Adrenal gland (tissue), 19 donors: ENCODE results near the gene PRICKLE4. TPM values are rescaled to one million over a fixed set of nuclear protein-coding genes. Genes with fewer than 3 reads are reported as not detected.

Source experiments
- DNase-seq, 7 donors: peaks; one replicate each; pipeline ENCODE4 v3.0.0-alpha.2; 2019 to 2020
- H3K27ac ChIP-seq, 5 donors: fragments of 200-600 bp; sonication (generic) in 4 of 5; 1 replicate in 3 of 5; 2 replicates in 2 of 5; pipeline versions ENCODE4 v1.5.1 to v1.8.0; 2016 to 2020; ENCODE audit warnings: mild to moderate bottlenecking in 1 of 5
- H3K27me3 ChIP-seq: fragments of 200-600 bp; 2 replicates; pipeline ENCODE4 v1.8.0; 2021
- H3K36me3 ChIP-seq, 2 donors: fragments of 200-600 bp; replicated peaks in 1 of 2; 1 replicate in 1 of 2; 2 replicates in 1 of 2; pipeline versions ENCODE4 v1.5.1 to v1.8.0; 2018 to 2022
- H3K4me1 ChIP-seq, 2 donors: fragments of 200-600 bp; replicated peaks in 1 of 2; 1 replicate in 1 of 2; 2 replicates in 1 of 2; pipeline versions ENCODE4 v1.5.1 to v1.8.0; 2018 to 2021
- H3K4me3 ChIP-seq, 4 donors: fragments of 200-600 bp; sonication (generic) in 3 of 4; one replicate each; pipeline ENCODE4 v1.5.1; 2016 to 2018
- H3K9me3 ChIP-seq, 3 donors: fragments of 200-600 bp; sonication (generic) in 1 of 3; replicated peaks in 1 of 3; 1 replicate in 2 of 3; 2 replicates in 1 of 3; pipeline versions ENCODE4 v1.5.1 to v1.8.0; 2016 to 2021
- POLR2A ChIP-seq, 2 donors: fragments of 450-650 bp; IDR thresholded peaks; one replicate each; pipeline ENCODE4 v1.6.1; 2017; ENCODE audit warnings: antibody characterized with exemption in 2 of 2, mild to moderate bottlenecking in 2 of 2, moderate library complexity in 1 of 2
- WGBS, 4 donors: extraction: QIAGEN DNeasy Blood & Tissue Kit in 2 of 4; methylation state at CpG; one replicate each; pipeline versions ENCODE4 v1.1.5 to v1.1.7; 2013 to 2017; 5-methylcytosine and 5-hydroxymethylcytosine counted together
- intact Hi-C, 2 donors: fragments of 100-400 bp; cut with DNase I; formaldehyde crosslinking; loops; one replicate each; pipeline versions ENCODE4 v1.14.1 to v1.15.0; 2022 to 2023
- long read RNA-seq, 10 donors: library from polyadenylated mRNA in 3 of 10; unstranded in 2 of 10; stranded (forward) in 1 of 10; transcript quantifications; one replicate each; pipeline ENCODE4 v2.0.0 and lab custom pipeline, GENCODE V29; 2021 to 2026
- polyA plus RNA-seq, 3 donors: library from polyadenylated mRNA; stranded (reverse); fragments of 200-250 nt in 2 of 3; fragments of 350-450 nt in 1 of 3; fragmentation: Illumina TruSeq in 1 of 3; extraction: RNeasy Lipid Tissue Mini Kit (QIAGEN cat#74804) in 1 of 3; gene quantifications; one replicate each; pipeline ENCODE4 v1.2.3, GENCODE V29; 2013 to 2014
- total RNA-seq, 9 donors: library from RNA; depleted of rRNA in 4 of 9; stranded (reverse); fragments of >200 nt in 4 of 9; fragments of 120-200 nt in 1 of 9; fragmentation: NEBNext Ultra II Directional in 1 of 9; extraction: Animal tissue kit (Norgen Biotek cat#: 25700) in 1 of 9; gene quantifications; one replicate each; pipeline versions ENCODE4 v1.1.0 to v1.2.4, GENCODE V29; 2013 to 2023
- TF ChIP-seq, protein P1 (sequence below), 6 experiments: fragments of 450-650 bp in 4 of 6; fragments of 200-600 bp in 2 of 6; sonication (generic) in 1 of 6; IDR thresholded peaks; 1 replicate in 5 of 6; 2 replicates in 1 of 6; pipeline versions ENCODE4 v1.5.1 to v1.8.0; 2016 to 2021; ENCODE audit warnings: antibody characterized with exemption in 6 of 6, mild to moderate bottlenecking in 2 of 6, moderate library complexity in 1 of 6
- donor health status: healthy with polysubstance abuse.
- donor health status: Bipolar disorder and iron deficiency.
- donor health status: DM: yes; HTN: yes; CAD: no.
- donor health status: DM: no; HTN: no; CAD: no.
- donor health status: DM: no; HTN: no; CAD: no.
- donor health status: DM: yes; HTN: yes; CAD: no.

Gene PRICKLE4, protein sequence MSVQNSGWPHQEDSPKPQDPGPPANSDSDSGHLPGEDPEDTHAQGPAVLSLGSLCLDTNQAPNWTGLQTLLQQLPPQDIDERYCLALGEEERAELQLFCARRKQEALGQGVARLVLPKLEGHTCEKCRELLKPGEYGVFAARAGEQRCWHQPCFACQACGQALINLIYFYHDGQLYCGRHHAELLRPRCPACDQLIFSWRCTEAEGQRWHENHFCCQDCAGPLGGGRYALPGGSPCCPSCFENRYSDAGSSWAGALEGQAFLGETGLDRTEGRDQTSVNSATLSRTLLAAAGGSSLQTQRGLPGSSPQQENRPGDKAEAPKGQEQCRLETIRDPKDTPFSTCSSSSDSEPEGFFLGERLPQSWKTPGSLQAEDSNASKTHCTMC
- total RNA-seq: 1 to 10 TPM in 6 of 9 donors, under 1 TPM in 2, not detected in 1; 0.28 to 7.1 (median 3.8) TPM
- 1 to 10 TPM in 2 of 3 donors, not detected in 1; 3.6 to 5.3 TPM for polyA plus RNA-seq
- long read RNA-seq, donor 1: 0 reads
- long read RNA-seq, donor 2: 0 reads
- long read RNA-seq, donor 3: 0 reads
- long read RNA-seq, donor 4: 0 reads
- long read RNA-seq, donor 5: 0 reads
- long read RNA-seq, donor 6: 0 reads
- long read RNA-seq, donor 7: 0 reads
- long read RNA-seq, donor 8: 0 reads
- long read RNA-seq, donor 9: 0 reads
- long read RNA-seq, donor 10: 0 reads

DNA sequence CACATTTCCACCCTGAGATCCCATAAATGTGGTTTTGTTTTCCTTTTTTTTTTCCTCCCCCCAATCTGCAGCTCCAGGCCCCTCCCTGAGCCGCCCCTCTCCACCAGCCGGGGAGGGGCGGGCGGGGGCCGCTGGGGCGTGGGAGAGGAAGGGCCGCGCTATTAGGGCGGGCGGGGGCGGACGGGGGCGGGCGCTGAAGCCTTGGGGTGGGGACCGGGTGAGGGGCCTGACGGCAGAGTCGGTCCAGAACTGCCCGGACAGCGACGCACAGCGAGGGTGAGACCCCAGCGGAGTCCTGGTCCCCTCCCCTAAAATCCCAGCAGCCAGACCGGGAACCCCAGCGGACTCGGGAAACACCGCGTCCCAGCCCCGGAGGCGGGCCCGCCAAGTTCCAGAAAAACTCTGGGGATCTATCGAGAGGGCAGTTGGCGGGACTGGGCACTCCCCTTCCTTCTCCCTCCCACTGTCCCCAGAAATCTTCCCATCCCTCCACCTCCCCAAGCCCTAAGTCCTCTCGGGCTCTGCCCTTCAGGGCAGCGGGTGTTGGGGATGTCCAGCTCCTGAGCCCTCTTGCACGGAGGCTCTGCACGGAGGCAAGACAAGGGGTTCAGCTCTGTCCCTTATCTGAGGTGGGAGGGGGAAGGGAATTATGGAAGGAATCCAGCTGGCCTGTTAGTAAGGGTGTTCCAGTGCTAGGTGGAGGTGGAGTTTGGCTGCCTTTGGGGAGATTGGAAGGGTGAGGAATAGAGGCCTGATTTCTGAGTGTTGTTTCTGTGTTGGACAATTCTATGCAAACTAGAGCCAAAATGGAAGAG, at the start of gene PRICKLE4:
TSS of gene PRICKLE4 (plus strand) at position 232 of the 815 bp plus-strand sequence. CDS start 2,692 bp downstream, outside the sequence.
- 1 to 2% (median 1%) methylated on average over 25 to 36 of the region's 36 CpGs for WGBS, 4 donors
- Histone ChIP-seq H3K27ac (peak within 1 kb of the TSS; percentile 14 to 80 (median 73)), H3K4me3 (peak within 1 kb of the TSS in 3 of 4 donors; percentile 21 to 82 (median 75)), H3K9me3 (no peaks in the 10 kb centered on the region), H3K27me3 (no peaks in the 10 kb centered on the region), H3K4me1 (peaks cover 22 to 28% of the 10 kb centered on the region in 2 donors), H3K36me3 (peaks cover 0 to 2% of the 10 kb centered on the region in 2 donors)
- intact Hi-C loops: loop anchor here (5.0 to 10.0 kb wide), 2 partner anchors 154 to 262 kb away; no protein-coding TSS in a partner anchor
- DNase-seq: peak; percentile 56 to 78 (median 75)
- TF ChIP-seq, protein P1, sequence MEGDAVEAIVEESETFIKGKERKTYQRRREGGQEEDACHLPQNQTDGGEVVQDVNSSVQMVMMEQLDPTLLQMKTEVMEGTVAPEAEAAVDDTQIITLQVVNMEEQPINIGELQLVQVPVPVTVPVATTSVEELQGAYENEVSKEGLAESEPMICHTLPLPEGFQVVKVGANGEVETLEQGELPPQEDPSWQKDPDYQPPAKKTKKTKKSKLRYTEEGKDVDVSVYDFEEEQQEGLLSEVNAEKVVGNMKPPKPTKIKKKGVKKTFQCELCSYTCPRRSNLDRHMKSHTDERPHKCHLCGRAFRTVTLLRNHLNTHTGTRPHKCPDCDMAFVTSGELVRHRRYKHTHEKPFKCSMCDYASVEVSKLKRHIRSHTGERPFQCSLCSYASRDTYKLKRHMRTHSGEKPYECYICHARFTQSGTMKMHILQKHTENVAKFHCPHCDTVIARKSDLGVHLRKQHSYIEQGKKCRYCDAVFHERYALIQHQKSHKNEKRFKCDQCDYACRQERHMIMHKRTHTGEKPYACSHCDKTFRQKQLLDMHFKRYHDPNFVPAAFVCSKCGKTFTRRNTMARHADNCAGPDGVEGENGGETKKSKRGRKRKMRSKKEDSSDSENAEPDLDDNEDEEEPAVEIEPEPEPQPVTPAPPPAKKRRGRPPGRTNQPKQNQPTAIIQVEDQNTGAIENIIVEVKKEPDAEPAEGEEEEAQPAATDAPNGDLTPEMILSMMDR (IDR thresholded peaks at IDR 0.05): no peak
- peak in 1 of 2 donors; percentile 20 for TF ChIP-seq POLR2A (IDR thresholded peaks at IDR 0.05)

DNA sequence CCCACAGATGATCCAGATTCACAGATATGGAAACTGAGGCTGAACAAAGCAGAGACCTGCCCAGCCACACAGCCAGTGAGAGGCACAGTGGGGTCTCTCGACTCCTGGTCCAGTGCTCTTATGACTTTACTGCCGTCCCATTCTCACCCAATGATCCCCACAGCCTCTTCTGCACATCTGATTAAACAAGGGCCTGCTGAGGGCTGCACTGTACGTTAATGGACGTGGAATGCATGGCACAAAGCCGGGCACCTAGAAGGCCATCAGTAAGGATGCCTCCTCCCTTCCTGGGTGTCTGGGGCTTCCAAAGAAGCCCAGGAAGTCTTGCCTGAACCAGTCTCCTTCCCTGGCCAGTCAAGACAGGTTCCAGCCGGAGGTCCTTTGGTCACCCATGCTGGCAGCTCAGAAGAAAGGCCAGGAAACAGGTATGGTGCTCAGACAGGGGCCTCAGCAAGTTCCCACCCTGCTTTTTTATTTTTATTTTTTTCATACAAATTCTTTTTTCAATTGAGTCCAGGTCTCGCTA, 49.0 kb upstream of the PRICKLE4 start:
- intact Hi-C loops: no loop called here
- DNase-seq: peak in 1 of 7 donors; percentile 7
- peaks cover 10 to 39% of the 10 kb centered on the region in 2 donors for H3K4me1 ChIP-seq

DNA sequence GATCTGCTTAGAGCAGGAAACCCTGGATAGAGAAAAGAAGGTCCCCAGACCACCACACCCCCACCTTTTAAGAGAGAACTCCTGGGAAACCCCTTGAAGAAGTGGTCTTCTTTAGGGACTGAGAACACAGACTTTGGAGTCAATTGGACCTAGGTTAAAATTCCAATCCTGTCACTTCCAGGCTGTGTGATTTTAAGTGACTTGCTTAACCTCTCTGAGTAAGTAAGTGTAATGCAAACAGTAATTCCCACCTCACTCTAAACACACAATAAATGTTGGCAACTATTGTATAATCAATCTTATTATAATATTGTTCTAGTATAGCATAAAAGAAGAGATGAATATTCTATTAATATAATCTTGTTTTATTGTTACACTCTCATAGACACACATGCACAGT, 48.4 kb upstream of the PRICKLE4 start:
- peak overlapping the region in 1 of 5 donors; percentile 94 for H3K27ac ChIP-seq
- peaks cover 10 to 39% of the 10 kb centered on the region in 2 donors for H3K4me1 ChIP-seq
- intact Hi-C loops: no loop called here
- no peak overlapping the region for H3K4me3 ChIP-seq
- DNase-seq: no peak
- no peaks in the 10 kb centered on the region for H3K27me3 ChIP-seq
- no peaks in the 10 kb centered on the region for H3K9me3 ChIP-seq
- TF ChIP-seq, protein P1 (IDR thresholded peaks at IDR 0.05): no peak
- TF ChIP-seq POLR2A (IDR thresholded peaks at IDR 0.05): no peak
- H3K36me3 ChIP-seq: no peaks in the 10 kb centered on the region

More for the DNA sequence above, 49.0 kb upstream of the PRICKLE4 start:
- H3K36me3 ChIP-seq: no peaks in the 10 kb centered on the region
- H3K27ac ChIP-seq: peak overlapping the region in 1 of 5 donors; percentile 94
- H3K4me3 ChIP-seq: no peak overlapping the region
- H3K27me3 ChIP-seq: no peaks in the 10 kb centered on the region
- TF ChIP-seq, protein P1 (IDR thresholded peaks at IDR 0.05): no peak
- TF ChIP-seq POLR2A (IDR thresholded peaks at IDR 0.05): no peak
- no peaks in the 10 kb centered on the region for H3K9me3 ChIP-seq
- 82 to 95% (median 88%) methylated on average over 7 of the region's 7 CpGs for WGBS, 4 donors
